GM21717 (cell line): Measurements from ENCODE around the gene PIGQ.

Experiments used
- ATAC-seq: cut with Tn5 transposase; IDR thresholded peaks from one replicate; pipeline ENCODE4 v1.9.1; 2021; ENCODE audit warnings: mild to moderate bottlenecking, moderate library complexity; ENCODE audit not compliant: unreplicated experiment

Gene PIGQ

DNA sequence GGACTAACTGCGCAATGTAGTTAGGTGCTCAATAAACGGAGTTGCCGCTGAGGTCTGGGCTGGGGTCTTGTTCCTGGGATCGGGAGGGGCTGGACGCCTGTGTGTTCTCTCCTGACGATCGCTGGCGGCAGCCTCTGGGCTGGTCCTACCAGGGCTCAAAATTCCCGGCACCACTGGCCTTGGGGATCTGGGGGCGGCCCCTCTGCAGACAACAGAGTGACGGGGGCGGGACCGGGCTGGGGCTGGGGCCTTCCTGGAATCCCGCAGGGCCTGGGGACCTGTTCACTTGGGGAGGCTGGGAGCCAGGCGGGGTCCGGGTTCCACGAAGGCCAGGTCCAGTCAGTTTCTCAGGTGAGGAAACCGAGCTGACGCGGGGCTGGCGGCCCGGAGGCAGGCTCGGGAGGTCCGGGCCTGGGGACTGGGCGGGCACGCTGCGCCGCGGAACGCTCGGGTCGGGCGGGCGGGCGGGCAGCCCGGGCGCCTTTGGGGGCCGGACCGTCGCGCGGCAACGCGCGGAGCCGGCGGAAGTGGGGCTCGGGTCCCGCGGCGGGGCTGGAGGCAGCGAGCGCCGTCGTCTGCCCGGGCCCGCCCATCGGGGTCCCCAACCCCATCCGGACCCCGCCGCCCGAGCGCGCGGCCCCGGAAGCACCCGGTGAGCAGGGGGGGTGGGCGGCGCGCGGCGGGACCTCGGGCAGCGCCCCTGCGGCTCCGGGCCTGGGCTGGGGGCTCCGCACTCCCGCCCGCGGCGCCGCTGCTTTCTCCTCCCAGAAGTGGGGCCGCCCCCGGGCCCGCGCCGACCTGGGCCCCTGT, at the start of gene PIGQ:
TSS of gene PIGQ (plus strand) at position 524 of the 810 bp plus-strand sequence. CDS start 4,107 bp downstream, outside the sequence.
- no peak for ATAC-seq

DNA sequence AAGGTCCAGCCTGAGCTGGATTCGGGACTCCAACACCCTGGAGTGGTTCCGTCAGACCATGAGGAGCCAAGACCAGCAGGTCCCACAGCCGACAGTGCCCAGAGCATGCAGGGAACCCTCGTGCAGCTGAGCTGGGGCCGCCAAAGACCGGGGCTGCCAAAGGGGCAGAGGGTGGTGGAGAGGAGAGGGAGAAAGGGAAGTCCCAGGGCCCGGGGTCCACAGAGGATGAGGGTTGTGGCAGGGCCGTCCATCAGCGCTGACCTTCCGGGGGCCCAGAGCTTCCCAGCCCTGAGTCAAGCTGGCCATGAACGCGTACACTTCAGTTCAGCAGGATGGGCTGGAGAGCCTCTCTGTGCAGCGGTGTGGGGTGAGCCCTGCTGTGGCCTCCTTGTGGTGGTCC, 48.9 kb upstream of the PIGQ start:
- ATAC-seq: no peak

DNA sequence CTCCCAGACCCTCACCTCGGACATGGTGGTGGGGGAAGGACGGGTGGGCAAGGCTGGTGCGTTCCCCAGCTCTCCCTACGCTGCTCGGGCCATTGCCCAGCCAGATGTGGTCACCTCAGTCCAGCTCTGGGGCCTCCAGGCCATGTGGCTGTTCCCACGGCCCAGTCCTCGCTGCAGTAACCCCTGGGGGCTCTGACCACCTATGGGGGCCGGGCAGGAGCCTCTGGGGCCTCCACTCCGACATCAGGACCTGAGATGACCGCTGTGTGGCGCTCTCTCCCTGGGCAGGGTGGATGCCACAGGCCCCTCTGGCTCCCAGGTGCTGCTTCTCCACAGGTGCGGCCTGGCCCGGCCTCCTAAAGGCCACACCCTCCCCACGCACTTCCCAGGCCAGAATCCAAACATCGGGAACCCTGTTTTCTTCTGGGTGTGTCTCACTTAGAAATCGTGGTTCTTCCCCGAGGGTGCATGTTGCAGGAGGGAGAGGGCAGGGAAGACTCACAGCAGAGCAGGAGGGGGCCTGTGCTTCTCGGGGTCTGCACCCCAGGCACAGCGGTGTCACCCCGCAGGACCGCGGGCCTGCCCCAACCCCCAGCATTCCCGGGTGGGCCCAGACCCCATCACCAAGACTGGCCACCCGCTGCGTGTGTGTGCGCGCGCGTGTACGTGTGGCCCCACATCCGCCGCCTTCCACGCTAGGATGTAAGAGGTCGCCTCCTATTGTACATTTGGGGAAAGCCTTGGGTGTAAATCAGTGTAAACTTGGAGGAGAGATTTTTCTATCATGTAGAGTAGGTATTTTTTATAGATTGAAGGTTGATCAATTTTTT, 48.2 kb upstream of the PIGQ start:
- ATAC-seq: no peak

DNA sequence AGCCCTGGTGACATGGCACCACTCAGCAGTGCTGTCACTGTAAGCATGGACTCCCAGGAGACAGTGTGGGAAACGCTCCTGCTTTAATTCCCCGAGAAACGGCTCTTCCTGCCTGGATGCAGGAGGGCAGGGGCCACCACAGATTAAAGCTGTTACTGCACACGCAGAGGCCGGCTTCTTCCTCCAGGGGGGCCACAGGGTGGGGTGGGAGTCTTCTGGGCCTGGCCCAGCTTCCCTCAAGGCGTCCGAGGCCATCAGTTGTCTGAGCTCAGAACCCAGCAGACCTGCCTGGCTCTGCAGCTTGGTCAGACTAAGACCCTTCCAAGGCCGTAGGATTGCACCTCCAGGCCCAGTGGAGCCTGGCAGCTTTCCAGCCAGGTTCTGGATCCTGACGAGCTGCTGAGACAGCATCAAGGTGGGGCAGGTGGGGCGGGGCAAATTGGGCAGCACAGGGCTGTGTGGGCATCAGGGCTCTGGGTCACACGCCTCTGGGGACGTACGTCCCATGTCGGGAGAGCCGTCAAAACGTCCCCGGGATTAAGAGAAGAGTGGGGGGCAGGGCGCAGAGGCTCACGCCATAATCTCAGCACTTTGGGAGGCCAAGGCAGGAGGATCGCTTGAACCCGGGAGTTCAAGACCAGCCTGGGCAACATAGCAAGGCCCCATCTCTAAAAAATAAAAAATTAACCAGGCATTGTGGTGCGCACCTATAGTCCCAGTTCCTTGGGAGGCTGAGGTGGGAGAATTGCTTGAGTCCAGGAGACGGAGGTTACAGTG, 47.3 kb upstream of the PIGQ start:
- ATAC-seq: no peak

GRCh38 chr16:523097-523741, 46.5 kb upstream of the PIGQ start:
- ATAC-seq: no peak

DNA sequence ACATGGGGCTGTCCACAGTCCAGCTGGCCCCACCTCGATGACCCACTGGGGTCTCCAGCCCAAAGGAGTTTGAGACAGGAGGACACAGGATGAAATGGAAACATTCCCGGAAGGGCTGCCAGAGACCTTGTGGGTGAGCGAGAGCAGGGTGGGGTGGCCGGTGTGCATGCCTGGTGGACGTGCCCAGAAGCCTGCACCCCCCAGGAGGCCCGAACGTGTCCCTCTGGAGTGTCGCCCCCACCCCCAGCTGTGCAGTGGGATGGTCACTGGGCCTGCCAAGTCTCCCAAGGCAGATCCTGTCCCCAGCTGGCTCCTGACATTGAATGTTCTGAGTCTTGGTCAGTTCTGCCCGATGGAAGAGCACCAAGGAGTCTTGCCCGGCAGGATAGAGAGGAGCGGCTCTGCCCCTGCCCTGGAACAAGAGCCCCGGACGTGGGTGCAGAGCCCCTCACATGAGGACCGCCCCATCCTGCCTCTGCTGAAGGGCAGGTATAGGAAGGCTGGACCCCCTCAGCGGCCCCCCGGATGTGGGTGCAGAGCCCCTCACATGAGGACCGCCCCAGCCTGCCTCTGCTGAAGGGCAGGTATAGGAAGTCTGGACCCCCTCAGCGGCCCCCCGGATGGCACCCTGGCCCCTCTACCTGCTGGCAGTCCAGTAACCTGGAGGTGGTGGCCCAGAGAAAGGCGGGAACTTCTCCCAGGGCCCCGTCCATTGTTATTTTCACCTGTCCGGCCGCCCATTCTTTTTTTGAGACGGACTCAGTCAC, 45.3 kb upstream of the PIGQ start:
- ATAC-seq: no peak

DNA sequence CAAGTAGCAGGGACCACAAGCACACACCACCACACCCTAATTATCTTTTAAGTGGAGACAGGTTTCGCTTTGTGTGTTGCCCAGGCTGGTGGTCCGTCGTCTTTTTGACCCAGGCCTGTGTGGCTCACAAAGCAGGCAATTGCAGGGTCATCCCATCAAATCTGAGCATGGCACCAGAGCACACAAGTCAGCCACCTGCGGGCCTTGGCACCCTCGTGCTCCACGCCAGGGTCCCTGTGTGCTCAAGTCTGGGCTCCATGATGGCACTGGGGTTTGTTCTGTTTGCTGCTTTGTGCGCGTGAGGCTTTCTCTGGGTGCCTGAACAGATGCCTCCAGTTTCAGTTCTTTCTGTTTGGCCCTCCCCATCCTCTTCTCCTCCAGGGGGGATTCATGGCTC, 44.6 kb upstream of the PIGQ start:
- ATAC-seq: no peak

DNA sequence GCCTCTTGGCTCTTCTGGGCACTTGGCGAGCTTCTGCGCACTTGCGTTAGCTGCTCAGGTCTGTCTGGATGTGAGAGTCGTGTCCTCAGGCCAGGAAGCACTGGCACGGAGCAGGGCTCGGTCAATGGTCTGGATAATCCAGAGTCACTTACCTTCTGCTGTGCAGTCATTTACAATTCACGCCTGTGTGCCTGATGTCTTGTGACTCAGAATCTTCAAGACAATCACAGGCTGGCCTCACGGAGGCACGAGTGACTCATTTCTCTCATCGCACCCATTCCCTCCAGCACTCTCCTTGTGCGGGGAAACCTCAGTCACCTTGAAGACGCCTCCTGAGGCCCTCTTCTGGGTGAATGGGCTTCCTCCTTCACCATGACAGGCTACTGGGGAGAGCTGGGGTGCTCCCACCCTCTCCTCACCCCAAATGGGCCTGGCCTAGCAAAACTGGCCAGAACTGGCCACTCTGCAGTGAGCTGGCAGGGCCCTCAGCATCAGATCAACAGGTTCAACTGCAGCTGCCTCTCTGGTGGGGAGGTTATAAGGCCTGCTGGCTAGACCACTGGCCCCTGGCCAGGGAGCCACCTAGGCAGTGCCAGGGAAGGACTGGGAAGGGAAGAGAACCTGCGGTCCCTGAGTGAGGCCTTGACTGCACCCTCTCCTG, 44.1 kb upstream of the PIGQ start:
- no peak for ATAC-seq

GRCh38 chr16:526181-527014, 43.4 kb upstream of the PIGQ start:
- peak; percentile 11 for ATAC-seq

GRCh38 chr16:527015-527903, 42.5 kb upstream of the PIGQ start, which contains the start of gene CAPN15:
TSS of gene CAPN15 (plus strand) at chr16:527712. CDS start at chr16:546839, 19,127 bp downstream.
- ATAC-seq: peak; percentile 52

- ATAC-seq: no peak
Measured at GRCh38 chr16:528111-529011, 41.4 kb upstream of the PIGQ start.

- ATAC-seq: no peak
Measured at GRCh38 chr16:529012-529575, 40.7 kb upstream of the PIGQ start.

DNA sequence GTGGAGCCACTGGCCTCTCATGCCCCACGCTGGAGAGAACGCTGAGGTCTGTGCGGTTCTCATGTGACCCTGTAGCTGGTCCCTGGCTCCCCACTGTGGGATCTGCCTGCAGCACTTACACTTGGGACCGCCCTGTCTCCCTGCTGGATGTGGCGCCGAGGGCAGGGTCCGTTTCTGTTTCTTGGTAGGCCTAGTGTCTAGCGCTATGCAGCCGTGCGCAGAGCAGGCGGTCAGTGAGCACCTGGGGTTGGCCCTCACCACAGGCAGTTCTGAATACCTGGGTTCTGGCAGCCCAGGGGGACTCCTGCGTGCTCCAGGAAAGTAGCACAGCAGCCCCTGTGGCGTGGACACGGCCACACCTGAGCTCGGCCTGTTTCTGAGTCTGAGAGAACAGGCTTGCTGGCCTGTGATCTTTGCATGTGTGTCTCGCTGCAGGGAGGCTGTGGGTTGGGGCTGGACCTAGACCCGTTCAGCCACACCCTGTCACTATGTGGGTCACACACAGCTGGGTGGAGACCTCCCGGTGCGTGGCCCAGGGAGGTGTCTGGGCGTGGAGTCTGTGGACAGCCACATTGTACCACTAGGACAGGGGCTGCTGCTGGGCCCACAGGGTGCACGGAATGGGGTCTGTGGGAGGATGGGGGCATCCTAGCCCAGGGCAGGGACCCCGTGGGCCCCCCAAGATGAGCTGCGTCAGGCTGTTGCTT, 39.5 kb upstream of the PIGQ start:
- ATAC-seq: no peak

- ATAC-seq: no peak
Measured at GRCh38 chr16:531494-532125, 38.2 kb upstream of the PIGQ start.
